Measurements from ENCODE around the gene LDB2. TPM values are rescaled to one million over a fixed set of nuclear protein-coding genes. Genes with fewer than 3 reads are reported as not detected.

Gene LDB2
- total RNA-seq, 1 donor = under 0.01 TPM

DNA sequence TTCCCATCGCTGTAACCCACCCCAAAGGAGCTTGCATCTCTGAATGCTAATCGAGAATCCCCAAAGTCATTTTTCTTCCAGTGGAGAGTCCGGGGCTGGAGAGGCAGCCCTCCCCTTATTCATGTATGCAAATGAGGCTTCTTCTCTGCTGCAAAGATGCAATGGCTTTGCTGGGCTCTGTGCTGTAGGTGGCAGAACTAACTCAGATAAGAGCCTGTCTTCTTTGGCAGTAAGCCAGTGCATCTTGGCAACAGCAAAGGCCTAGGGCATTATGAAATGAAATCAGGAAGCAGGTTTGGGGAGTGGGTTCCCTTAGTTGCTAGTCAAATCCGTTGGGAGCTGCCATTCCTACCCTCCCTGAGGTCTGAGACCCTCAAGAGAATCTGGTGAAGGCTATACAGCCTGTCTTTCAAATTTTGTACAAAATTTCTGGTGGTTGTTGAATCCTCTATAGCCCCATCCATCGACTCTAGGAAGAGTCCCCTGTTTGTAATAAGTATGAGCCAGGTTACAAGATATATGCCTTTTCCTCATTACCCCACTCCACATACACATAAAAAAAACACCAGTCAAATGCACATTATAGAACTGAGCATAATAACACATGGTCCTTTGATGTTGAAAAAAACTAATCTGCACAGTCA is 381.5 kb downstream of the LDB2 start:
- peak in 2 of 3 donors; percentile 67 to 83 for DNase-seq (ENCODE audit: low read depth in 2 of 3, low spot score in 2 of 3)

DNA sequence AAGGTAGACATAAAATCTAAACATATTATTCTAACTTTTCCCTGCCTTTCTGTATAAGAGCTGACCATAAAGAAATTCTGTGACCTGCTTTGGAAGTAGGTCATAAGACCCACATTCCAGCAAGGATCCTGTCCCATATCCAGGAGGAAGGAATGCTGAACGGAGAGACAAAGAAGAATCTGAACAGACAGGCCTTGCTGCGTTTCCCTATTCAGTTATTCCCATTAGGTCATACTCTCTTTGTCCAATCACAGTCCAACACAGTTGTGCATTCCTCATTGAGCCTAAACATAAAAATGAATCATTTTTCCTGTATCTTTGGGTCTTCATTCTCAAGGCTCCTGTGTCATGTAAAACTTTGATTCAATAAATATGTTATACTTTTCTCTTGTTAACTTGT is 384.6 kb downstream of the LDB2 start:
- no peak for DNase-seq (ENCODE audit: low read depth in 2 of 3, low spot score in 2 of 3)

DNA sequence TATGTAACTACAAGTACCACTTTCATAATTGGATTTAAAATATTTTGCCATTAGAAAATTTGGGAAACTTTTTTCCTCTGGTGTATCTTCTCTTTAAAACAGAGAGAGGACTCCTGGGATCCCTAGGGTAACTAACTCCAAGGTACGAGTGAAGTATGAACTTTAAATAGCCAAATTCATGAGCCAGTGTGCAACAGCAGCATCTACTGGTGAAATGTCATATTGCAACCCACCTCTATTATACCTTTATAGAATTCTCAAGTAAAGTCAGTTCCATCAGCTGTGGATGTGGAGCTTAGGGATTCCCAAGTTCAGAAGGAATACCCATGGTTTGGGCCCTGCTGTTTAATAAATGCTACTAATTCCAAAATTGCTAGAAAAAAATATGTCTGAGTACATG is 389.5 kb downstream of the LDB2 start:
- no peak for DNase-seq (ENCODE audit: low read depth in 2 of 3, low spot score in 2 of 3)

DNA sequence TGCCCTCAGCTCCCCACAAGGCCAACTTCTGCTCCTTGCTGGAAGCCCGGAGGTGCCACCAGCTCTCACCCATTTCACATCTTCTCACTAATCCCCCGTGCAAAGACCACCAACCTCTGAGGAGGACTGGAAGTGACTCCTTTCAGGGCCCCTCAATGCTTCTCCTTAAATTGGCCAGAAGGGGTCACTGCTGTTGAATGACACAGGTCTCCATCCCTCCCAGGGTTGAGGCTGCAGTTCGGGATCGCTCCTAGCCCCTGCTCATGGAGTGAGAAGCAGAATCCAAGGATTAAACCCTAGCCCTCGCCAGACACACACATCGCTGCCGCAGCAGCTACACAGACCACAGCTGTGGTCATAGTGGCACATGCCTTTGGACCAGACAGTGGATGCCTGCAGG is 392.7 kb downstream of the LDB2 start:
- DNase-seq (ENCODE audit: low read depth in 2 of 3, low spot score in 2 of 3) = peak in 2 of 3 donors; percentile 3

DNA sequence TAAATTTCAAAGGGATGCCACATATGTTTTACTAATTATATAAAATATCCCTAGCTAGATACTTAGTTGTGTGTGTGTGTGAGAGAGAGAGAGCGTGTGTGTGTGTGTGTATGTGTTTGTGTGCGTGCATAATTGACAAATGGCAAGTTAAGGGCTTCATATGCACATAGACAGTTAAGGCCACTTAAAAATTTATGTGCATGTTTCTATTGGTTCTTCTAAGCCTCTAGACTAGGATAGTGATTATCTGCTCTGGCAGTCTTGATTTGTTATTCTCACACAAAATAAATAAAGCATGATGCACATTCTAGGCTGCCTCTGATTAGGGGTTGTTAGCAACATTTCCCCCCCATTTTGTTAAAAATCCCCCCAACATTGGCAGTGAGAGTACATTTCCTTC is 393.2 kb downstream of the LDB2 start:
- DNase-seq (ENCODE audit: low read depth in 2 of 3, low spot score in 2 of 3) = no peak

DNA sequence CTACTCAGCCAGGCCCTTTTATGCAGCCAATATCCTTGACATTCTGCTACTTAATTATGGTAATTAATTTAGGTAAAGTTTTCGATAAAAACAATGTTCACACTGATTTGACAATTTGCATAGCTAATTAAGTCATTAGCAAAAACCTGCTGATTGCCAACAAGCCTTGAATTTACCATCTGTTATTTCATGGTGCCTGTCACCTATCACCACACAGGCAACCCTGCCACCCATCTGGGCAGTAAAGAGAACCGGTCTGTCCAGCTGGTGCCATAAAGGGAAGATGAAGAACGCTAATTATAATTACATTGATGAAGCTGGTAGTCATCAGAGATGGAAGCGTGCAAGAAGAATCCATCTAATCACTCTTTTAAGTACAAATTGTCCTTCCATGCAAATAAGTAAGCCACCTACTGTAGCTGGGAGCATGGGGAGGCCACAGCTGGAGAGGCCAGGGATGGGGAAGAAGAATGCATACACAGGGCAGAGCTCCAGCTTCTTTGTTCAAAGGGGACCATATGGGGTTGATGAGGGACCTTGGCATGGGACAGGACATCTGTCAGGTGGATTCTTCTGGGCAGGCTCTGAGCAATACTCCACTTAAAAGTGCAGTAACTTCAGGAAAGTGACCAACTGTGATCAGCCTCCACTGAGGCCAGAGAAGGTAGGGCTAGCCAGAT is 394.9 kb downstream of the LDB2 start:
- DNase-seq (ENCODE audit: low read depth in 2 of 3, low spot score in 2 of 3) = no peak

DNA sequence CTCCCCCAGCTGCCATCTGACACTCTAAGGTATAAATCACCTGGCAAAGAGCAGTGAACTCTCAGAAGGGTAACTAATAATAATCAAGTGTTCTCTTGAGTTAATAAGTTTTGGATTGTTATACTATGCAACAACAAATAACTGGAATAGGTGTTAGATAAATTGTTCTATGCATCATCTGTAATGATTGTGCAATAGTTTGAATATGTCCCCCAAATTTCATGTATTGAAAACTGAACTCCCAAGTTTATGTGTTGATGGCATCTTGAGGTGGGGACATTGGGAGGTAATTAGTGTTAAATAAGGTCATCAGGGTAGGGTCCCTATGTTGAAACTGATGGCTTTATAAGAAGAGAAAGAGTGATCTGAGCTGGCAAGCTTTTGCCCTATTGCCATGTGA is 399.5 kb downstream of the LDB2 start:
- DNase-seq (ENCODE audit: low read depth in 2 of 3, low spot score in 2 of 3) = no peak

DNA sequence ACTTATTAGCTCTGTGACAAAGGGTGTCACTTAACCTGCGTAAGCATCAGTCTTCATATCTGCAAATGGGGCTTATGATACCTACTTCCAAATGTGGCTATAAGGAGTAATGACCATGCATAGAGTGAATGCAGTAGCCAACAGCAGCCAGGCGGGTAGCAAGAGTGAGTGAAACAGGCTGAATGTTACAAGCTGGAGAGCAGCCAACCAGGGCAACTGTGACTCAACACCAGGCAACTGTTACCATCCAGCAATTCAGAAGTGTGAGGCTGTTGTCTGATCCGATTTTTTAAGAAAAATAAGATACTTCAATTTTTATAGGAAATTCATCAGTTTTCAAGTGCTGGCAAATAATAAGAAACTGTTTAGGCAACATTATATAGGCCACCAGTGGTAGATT is 401.9 kb downstream of the LDB2 start:
- DNase-seq (ENCODE audit: low read depth in 2 of 3, low spot score in 2 of 3) = no peak

DNA sequence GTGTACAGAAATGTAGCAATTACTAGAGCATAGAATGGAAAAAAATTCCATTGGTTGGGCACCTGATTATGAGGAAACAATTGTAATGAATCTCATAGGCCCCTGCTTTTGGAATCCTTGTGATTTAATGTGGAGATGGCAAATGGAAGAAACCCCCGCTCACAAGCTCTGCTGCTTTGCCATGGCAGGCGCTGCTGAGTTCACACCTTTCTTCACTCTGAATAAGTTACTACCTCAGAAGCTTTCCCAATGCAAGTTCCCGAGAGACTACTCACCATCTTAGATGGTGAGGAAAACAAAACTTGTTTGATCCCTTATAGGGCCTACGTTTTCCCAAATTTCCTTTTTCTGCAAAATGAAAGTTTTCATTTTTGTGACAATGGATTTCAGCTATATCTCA is 405.6 kb downstream of the LDB2 start:
- no peak for DNase-seq (ENCODE audit: low read depth in 2 of 3, low spot score in 2 of 3)

DNA sequence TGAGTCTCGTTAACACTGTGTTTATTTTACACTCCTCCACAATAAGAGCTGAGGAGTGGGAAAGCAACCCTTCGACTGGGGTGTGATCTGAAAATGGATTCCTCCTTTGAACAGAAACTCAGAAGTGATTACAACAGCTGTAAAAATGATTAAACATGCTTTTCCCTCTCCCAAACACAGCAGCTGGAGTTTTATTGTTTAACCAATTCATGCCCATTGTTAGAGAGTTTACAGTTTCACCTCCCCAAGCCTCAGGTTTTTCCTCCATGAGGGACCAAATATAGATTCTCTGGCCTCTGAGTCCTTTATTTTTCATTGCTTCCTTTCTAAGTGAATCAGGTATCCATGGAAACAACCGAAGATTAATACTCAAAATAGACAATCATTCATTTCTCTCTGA is 409.2 kb downstream of the LDB2 start:
- DNase-seq (ENCODE audit: low read depth in 2 of 3, low spot score in 2 of 3) = no peak

DNA sequence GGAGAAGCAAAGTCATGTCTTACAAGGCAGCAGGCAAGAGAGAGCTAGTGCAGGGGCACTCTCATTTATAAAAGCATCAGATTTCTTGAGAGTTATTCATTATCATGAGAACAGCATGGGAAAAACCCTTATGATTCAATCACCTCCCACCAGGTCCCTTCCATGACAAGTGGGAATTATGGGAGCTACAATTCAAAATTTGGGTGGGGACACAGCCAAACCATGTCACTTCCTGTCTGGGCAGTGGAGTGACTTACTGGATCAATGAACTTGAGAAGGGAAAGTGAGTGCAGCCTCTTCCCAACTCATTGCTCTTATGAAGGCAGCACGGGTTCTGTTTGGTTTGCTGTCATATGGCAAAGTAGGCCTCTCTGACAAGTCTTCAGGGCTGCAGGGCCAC is 410.4 kb downstream of the LDB2 start:
- no peak for DNase-seq (ENCODE audit: low read depth in 2 of 3, low spot score in 2 of 3)

DNA sequence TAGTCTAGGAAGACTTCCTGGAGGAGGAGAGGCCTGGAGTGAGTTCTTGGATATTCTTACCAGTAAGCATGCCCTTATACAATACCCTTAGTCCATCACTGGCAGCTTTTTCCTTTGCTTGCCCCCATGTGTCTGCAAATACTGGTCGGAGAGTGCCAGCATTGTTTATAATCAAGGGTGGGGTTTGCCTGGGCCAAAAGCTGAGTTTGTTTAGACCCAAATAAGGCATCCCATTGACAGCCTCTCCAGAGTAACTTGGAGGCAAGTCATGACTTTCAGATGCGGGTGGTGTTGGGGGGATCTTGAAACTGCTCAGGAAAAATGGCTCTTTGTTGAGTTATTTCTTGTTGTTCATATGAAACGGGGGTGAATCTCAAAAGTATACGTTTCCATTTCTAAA is 413.7 kb downstream of the LDB2 start:
- DNase-seq (ENCODE audit: low read depth in 2 of 3, low spot score in 2 of 3) = no peak

DNA sequence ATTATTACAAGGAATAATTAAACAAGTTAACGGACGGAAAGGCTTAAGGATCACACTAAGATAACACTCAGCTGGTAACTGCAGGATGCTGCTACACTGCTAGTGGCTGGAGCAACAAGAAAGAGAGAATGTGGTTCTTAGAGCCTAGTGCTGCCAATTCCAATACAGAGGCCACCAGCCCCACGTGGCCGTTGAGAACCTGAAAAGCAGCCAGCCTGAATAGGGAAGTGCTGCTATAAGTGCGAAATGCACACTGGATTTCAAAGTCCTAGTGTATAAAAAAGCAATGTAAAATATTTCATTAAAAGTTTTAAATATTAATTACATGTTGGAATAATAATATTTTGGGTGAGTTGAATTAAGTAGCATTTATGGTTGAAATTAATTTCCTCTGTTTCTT is 414.9 kb downstream of the LDB2 start:
- DNase-seq (ENCODE audit: low read depth in 2 of 3, low spot score in 2 of 3) = no peak

DNA sequence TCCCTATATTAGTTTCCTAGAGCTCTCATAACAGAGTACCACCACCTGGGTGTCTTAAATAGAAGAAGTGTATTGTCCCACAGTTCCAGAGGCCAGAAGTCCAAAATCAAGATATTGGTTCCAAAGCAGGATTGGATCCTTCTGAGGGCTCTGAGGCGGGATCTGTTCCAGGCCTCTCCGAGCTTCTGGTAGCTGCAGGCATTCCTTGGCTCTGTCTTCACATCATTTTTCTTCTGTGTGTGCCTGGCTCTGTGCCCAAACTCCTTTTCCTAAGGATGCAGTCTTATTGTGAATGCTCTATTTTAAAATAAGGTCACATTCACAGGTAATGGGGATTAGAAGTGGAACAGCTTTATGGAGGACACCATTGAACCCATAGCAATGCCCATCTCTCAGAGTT is 418.4 kb downstream of the LDB2 start:
- no peak for DNase-seq (ENCODE audit: low read depth in 2 of 3, low spot score in 2 of 3)

DNA sequence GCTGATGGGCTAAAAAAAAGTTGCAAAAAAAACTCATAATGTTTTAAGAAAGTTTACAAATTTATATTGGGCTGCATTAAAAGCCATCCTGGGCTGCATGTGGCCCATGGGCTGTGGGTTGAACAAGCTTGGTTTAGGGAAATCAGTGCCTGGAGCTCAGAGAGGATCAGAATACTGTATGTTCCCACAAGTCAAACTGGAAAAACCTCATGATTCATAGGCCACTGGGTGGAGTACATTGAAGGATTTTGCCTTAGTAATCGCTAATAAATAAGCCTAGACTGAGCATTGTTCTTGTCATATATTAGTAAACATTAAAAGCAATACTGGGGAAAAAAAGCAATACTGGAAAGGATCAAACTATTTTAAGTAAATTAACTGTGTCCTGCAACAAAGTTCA is 425.9 kb downstream of the LDB2 start:
- DNase-seq (ENCODE audit: low read depth in 2 of 3, low spot score in 2 of 3) = no peak

DNA sequence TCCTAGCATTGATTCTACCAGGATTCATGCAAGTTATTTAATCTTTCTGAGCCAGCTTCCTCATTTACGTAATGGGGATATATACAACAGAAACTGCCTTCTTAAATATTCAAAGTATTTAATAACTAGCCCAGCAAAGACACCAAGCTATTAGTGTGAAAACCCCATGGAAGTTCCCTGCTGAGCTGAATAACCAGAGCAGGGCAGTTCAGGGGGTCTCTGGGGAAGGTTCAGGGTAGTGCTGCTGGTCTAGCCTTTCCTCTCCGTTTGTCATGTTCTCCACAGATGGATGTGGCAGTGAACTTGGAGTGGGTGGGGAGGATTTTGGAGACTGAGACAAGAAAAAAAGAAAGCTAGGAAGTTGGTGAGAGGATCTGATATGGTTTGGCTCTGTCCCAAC is 431.4 kb downstream of the LDB2 start:
- DNase-seq (ENCODE audit: low read depth in 2 of 3, low spot score in 2 of 3) = no peak

DNA sequence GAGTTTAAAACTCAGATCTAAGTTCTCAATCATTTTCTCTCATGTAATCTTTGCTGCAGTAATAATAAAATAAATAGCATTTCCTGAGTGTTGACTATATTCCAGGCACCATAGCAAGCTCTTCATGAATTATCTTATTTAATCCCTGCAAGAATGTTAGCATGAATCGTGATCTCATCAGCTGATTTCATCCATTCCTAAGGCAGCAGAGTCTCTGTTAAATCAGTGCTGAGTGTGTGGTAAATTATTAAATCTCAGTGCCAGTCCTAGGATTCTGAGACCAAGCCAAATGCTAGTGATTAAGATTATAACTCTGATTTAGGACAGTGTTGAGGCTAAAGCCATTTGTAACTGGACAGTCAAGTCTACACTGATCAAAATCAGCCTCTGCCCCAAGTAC is 431.9 kb downstream of the LDB2 start:
- DNase-seq (ENCODE audit: low read depth in 2 of 3, low spot score in 2 of 3) = no peak

DNA sequence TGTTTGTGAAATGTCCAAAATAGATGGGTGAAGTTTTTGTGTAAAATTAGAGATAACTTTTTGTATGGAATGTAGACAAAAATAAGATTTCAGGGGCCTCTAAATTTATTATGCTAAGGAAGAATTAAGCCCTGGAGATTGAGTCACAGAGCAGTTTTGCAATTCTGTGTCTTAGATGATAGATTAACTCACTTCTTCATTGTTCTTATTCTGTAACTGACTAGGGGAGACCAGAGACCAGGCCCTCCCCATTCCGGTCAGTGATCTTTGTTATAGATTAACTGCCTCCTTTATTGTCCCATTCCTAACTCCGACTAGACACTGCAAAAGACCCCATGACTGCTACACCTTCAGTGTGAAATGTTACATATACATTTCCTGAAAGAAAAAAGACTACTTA is 433.8 kb downstream of the LDB2 start:
- no peak for DNase-seq (ENCODE audit: low read depth in 2 of 3, low spot score in 2 of 3)

DNA sequence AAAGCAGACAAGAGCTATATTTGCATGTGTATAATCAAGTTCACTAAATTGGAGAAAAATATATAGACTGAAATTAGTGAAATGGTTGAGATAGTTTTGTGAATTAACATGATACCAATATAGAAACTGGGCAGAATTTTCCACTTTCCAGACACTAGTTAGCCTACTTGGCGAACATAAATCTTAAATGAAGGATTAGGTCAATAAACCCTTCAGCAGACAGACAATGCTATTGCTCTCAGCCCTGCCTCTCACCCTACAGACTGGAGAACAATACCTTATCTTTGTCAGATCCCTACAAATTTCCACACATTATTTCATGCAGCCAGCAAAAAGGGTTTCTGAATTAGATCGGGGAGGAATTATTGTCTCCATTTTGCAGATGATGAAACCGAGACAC is 435.8 kb downstream of the LDB2 start:
- DNase-seq (ENCODE audit: low read depth in 2 of 3, low spot score in 2 of 3) = no peak

DNA sequence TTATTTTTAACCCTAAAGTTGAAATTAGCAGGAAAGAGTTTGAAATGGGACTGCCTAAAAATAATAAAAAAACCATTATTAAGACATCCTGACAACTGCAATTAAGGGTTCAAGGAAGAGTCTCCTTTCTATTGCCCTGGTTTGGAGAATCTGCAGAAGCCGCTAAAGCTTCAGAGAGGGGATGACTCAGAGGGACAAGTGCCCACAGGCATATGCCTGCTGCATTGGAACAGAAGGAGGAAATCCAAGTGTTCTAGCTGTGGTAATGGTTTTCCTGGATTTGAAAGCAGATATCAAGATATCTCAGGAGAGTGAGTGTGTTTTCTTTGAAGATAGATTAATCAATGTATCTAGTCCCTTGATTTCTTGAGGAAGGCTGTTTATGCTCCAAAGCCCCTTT is 437.1 kb downstream of the LDB2 start:
- DNase-seq (ENCODE audit: low read depth in 2 of 3, low spot score in 2 of 3) = no peak

DNA sequence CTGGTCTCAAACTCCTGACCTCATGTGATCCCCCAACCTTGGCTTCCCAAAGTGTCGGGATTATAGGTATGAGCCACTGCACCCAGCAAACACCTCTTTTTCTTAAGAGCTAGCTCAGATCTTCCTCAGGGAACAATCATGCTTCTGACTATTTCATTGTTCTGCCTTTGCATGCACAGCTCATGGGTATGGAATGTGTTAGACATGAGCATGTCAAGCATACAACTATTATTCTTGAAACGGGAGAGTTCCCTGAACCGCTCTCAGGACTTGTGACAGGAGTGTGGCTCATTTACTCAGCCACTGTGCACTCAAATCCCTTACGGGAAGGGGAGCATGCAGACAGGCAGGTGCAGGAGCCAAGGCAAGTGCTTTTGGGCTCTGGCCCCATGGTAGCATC is 440.5 kb downstream of the LDB2 start:
- DNase-seq (ENCODE audit: low read depth in 2 of 3, low spot score in 2 of 3) = no peak
